KMS-11 (cell line): ENCODE measurements around the gene FBXO21.

ENCODE experiments used
- H2AFZ ChIP-seq: fragments of 200-600 bp; sonication (generic); 2 replicates; pipeline ENCODE4 v1.6.1; 2016; ENCODE audit warnings: antibody characterized with exemption, mixed run types, low read depth
- H3K27ac ChIP-seq: fragments of 200-600 bp; sonication (generic); 2 replicates; pipeline ENCODE4 v1.6.1; 2016; ENCODE audit warnings: mild to moderate bottlenecking, mixed run types
- H3K27me3 ChIP-seq: fragments of 200-600 bp; sonication (generic); 2 replicates; pipeline ENCODE4 v1.6.1; 2017; ENCODE audit warnings: mild to moderate bottlenecking, low read depth, mixed run types, moderate library complexity; ENCODE audit not compliant: insufficient read depth
- H3K36me3 ChIP-seq: fragments of 200-600 bp; sonication (generic); 2 replicates; pipeline ENCODE4 v1.6.1; 2017; ENCODE audit warnings: mild to moderate bottlenecking, mixed run types; ENCODE audit not compliant: insufficient read depth
- H3K4me1 ChIP-seq: fragments of 200-600 bp; sonication (generic); 2 replicates; pipeline ENCODE4 v1.6.1; 2016; ENCODE audit warnings: mild to moderate bottlenecking, low read depth, mixed run types; ENCODE audit not compliant: poor library complexity, severe bottlenecking
- H3K4me2 ChIP-seq: fragments of 200-600 bp; sonication (generic); 2 replicates; pipeline ENCODE4 v1.7.0; 2016; ENCODE audit warnings: mild to moderate bottlenecking, mixed run types
- H3K4me3 ChIP-seq: fragments of 200-600 bp; sonication (generic); IDR thresholded peaks from 2 replicates; pipeline ENCODE4 v1.6.1; 2017; ENCODE audit warnings: low read depth, low read length, mixed read lengths; ENCODE audit not compliant: insufficient read depth
- H3K79me2 ChIP-seq: fragments of 200-600 bp; sonication (generic); 2 replicates; pipeline ENCODE4 v1.6.1; 2016; ENCODE audit warnings: low read depth, mixed run types; ENCODE audit not compliant: insufficient read depth
- H3K9ac ChIP-seq: fragments of 200-600 bp; sonication (generic); 2 replicates; pipeline ENCODE4 v1.6.1; 2016; ENCODE audit warnings: mild to moderate bottlenecking, mixed run types
- H4K20me1 ChIP-seq: fragments of 200-600 bp; sonication (generic); 2 replicates; pipeline ENCODE4 v1.6.1; 2016; ENCODE audit warnings: mild to moderate bottlenecking, mixed run types; ENCODE audit not compliant: insufficient read depth
- TF ChIP-seq, protein P1 (sequence below): fragments of 200-600 bp; sonication (generic); conservative IDR thresholded peaks from 2 replicates; pipeline ENCODE4 v1.6.1; 2017; ENCODE audit warnings: low read depth, mild to moderate bottlenecking, antibody characterized with exemption, low read length, moderate library complexity, mixed read lengths

Gene FBXO21, protein sequence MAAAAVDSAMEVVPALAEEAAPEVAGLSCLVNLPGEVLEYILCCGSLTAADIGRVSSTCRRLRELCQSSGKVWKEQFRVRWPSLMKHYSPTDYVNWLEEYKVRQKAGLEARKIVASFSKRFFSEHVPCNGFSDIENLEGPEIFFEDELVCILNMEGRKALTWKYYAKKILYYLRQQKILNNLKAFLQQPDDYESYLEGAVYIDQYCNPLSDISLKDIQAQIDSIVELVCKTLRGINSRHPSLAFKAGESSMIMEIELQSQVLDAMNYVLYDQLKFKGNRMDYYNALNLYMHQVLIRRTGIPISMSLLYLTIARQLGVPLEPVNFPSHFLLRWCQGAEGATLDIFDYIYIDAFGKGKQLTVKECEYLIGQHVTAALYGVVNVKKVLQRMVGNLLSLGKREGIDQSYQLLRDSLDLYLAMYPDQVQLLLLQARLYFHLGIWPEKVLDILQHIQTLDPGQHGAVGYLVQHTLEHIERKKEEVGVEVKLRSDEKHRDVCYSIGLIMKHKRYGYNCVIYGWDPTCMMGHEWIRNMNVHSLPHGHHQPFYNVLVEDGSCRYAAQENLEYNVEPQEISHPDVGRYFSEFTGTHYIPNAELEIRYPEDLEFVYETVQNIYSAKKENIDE

DNA sequence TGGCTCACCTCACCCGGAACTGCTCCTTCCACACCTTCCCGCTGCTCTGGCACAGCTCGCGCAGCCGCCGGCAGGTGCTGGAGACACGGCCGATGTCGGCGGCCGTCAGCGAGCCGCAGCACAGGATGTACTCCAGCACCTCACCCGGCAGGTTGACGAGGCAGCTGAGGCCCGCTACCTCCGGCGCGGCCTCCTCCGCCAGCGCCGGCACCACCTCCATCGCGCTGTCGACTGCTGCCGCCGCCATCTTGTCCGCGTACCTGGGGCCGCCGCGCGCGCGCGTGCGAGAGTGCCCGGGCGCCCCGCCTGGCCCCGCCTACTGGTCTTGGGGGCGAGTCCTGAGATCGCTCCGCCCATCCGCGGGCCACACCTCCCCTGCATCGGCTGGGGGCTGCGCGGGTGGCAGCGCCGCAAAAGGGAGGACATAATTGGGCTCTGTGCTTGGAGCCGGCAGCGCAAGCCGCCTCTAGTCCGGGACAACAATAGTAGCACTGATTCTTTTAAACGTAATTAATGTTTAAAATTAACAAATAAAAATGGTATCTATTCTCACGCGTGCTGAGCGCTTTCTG is at the start of gene FBXO21:
TSS of gene FBXO21 (minus strand) at position 261 of the 572 bp plus-strand sequence. CDS start at position 247, 14 bp downstream.
- TF ChIP-seq, protein P1, sequence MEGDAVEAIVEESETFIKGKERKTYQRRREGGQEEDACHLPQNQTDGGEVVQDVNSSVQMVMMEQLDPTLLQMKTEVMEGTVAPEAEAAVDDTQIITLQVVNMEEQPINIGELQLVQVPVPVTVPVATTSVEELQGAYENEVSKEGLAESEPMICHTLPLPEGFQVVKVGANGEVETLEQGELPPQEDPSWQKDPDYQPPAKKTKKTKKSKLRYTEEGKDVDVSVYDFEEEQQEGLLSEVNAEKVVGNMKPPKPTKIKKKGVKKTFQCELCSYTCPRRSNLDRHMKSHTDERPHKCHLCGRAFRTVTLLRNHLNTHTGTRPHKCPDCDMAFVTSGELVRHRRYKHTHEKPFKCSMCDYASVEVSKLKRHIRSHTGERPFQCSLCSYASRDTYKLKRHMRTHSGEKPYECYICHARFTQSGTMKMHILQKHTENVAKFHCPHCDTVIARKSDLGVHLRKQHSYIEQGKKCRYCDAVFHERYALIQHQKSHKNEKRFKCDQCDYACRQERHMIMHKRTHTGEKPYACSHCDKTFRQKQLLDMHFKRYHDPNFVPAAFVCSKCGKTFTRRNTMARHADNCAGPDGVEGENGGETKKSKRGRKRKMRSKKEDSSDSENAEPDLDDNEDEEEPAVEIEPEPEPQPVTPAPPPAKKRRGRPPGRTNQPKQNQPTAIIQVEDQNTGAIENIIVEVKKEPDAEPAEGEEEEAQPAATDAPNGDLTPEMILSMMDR: no peak
- peaks cover 21% of the 10 kb centered on the region; the same call in 1 of the 2 replicates for H3K79me2 ChIP-seq
- peaks cover 18% of the 10 kb centered on the region for H3K4me1 ChIP-seq
- H3K36me3 ChIP-seq: no peaks in the 10 kb centered on the region
- H3K4me3 ChIP-seq: no peak within 1 kb of the TSS
- H2AFZ ChIP-seq: peak within 1 kb of the TSS; percentile 64; the same call in 1 of the 2 replicates
- peak within 1 kb of the TSS; percentile 58; the same call in 1 of the 2 replicates for H3K9ac ChIP-seq
- H3K27ac ChIP-seq: no peak within 1 kb of the TSS
- H3K4me2 ChIP-seq: peak within 1 kb of the TSS; percentile 71
- no peaks in the 10 kb centered on the region for H4K20me1 ChIP-seq
- H3K27me3 ChIP-seq: no peaks in the 10 kb centered on the region

DNA sequence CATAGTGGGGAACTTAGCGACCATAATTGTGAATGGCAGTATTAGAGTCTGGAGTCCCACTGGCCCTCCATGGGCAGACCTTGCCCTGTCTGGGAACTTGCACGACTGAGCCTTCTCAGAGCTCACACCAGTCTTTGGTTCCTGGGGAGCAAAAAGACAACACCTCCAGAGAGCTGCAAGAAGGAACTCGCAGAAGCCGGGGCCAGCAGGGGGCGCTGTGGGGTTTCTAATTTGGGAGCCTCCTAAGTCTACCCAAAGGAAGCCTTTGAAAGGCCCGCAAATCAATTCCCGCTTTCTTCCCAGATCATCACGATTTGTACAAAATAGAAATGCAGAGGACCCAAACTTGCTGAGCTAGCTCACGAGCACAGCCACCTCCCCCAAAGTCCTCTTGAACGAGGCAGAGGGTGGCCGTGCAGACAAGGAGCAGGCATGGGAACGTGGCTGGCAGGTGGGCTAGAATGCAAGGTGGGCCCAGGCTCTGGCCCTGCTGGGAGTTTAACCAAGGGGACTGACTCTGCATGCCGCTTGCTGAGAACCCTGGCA is 46.3 kb upstream of the FBXO21 start:
- Histone ChIP-seq H3K36me3 (no peaks in the 10 kb centered on the region), H3K4me2 (no peak overlapping the region), H2AFZ (no peak overlapping the region), H3K4me3 (no peak overlapping the region), H3K27me3 (no peaks in the 10 kb centered on the region), H3K79me2 (no peaks in the 10 kb centered on the region), H3K9ac (no peak overlapping the region), H4K20me1 (no peaks in the 10 kb centered on the region), H3K27ac (no peak overlapping the region), H3K4me1 (no peaks in the 10 kb centered on the region)
- TF ChIP-seq, protein P1: peak; percentile 82

DNA sequence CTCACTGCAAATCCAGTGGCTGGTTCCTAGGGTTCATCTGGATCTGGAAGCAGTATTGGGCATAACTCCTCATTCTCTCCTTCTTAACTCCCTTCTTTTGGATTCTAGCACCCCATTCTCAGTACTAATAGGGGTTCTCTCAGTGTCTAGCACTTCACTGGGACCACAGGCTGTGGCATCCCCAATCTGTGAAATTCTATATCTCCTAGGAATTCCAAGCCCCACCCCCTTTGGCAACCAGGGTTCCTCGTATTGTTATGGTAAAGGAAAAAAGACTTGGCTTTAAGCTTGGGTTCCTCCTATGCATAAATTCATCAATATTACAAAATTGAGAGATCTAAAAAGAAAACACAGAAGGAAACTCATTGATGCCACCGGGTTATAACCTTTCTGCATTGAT is 45.0 kb upstream of the FBXO21 start:
- no peaks in the 10 kb centered on the region for H4K20me1 ChIP-seq
- H3K4me3 ChIP-seq: no peak overlapping the region
- H2AFZ ChIP-seq: no peak overlapping the region
- H3K4me1 ChIP-seq: no peaks in the 10 kb centered on the region
- no peaks in the 10 kb centered on the region for H3K27me3 ChIP-seq
- no peak overlapping the region for H3K27ac ChIP-seq
- H3K36me3 ChIP-seq: no peaks in the 10 kb centered on the region
- H3K9ac ChIP-seq: no peak overlapping the region
- no peak overlapping the region for H3K4me2 ChIP-seq
- TF ChIP-seq, protein P1: no peak
- no peaks in the 10 kb centered on the region for H3K79me2 ChIP-seq

DNA sequence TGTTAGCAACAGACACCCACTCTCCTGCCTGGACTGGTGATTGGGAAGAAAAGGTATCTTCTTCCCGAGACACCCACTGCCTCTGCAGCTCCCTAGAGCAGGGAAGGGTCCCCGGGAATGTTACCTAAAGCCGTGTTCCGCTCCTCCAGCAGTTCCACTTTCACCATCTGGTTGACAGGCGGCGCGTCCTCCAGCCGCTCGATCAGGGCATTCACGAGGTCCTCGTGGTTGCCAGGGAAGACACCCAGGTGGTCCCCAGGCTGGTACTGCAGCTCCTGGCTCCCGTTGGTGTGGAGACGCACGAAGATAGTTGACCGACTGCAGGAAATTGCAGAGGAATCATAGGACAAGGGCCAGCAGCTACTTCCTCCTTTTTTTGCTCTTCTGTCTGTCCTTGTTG is 44.2 kb upstream of the FBXO21 start:
- no peaks in the 10 kb centered on the region for H3K36me3 ChIP-seq
- H3K27me3 ChIP-seq: no peaks in the 10 kb centered on the region
- H3K4me3 ChIP-seq: no peak overlapping the region
- H3K27ac ChIP-seq: no peak overlapping the region
- no peak overlapping the region for H3K4me2 ChIP-seq
- H4K20me1 ChIP-seq: no peaks in the 10 kb centered on the region
- H3K4me1 ChIP-seq: no peaks in the 10 kb centered on the region
- no peak overlapping the region for H3K9ac ChIP-seq
- no peaks in the 10 kb centered on the region for H3K79me2 ChIP-seq
- H2AFZ ChIP-seq: no peak overlapping the region
- TF ChIP-seq, protein P1: no peak
